CD4-positive, alpha-beta T cell treated with Interferon alpha-2 for 1 hour (primary cell): ENCODE measurements around the gene MATN4.

Experiments
- DNase-seq, 2 donors: peaks; one replicate each; pipeline ENCODE4 v3.0.0-alpha.2; 2020 to 2022

Gene MATN4

GRCh38 chr20:45340951-45341350, 32.9 kb upstream of the MATN4 start:
- no peak for DNase-seq

- DNase-seq: no peak
Observed at GRCh38 chr20:45340236-45340847, 32.2 kb upstream of the MATN4 start.

- no peak for DNase-seq
Observed at GRCh38 chr20:45339799-45340198, 31.7 kb upstream of the MATN4 start.

GRCh38 chr20:45339084-45339483, 31.0 kb upstream of the MATN4 start:
- DNase-seq: no peak

- DNase-seq: no peak
Observed at GRCh38 chr20:45338121-45339030, 30.3 kb upstream of the MATN4 start.

GRCh38 chr20:45337367-45338120, 29.4 kb upstream of the MATN4 start:
- no peak for DNase-seq

- DNase-seq: no peak
Observed at GRCh38 chr20:45336530-45337366, 28.6 kb upstream of the MATN4 start.

- DNase-seq: no peak
Observed at GRCh38 chr20:45330476-45330875, 22.4 kb upstream of the MATN4 start.

- no peak for DNase-seq
Observed at GRCh38 chr20:45329497-45330319, 21.6 kb upstream of the MATN4 start.

GRCh38 chr20:45328451-45328850, 20.4 kb upstream of the MATN4 start:
- no peak for DNase-seq

- no peak for DNase-seq
Observed at GRCh38 chr20:45325371-45325770, 17.3 kb upstream of the MATN4 start.

- no peak for DNase-seq
Observed at GRCh38 chr20:45323731-45324130, 15.6 kb upstream of the MATN4 start.

- peak; percentile 11 to 52 for DNase-seq
Observed at GRCh38 chr20:45322952-45323383, 14.9 kb upstream of the MATN4 start.

GRCh38 chr20:45320948-45321595, 13.0 kb upstream of the MATN4 start:
- DNase-seq: peak; percentile 42 to 59

- no peak for DNase-seq
Observed at GRCh38 chr20:45318948-45319347, 10.8 kb upstream of the MATN4 start.

GRCh38 chr20:45318386-45318939, 10.4 kb upstream of the MATN4 start:
- DNase-seq: no peak

- DNase-seq: no peak
Observed at GRCh38 chr20:45317826-45318225, 9.7 kb upstream of the MATN4 start.

- DNase-seq: no peak
Observed at GRCh38 chr20:45316150-45317080, 8.3 kb upstream of the MATN4 start.

GRCh38 chr20:45315672-45316071, 7.6 kb upstream of the MATN4 start:
- DNase-seq: no peak

- DNase-seq: no peak
Observed at GRCh38 chr20:45313943-45314342, 5.8 kb upstream of the MATN4 start.
